Sigmoid colon (tissue), 7 donors: ENCODE measurements around the gene PVRIG. TPM values are rescaled to one million over a fixed set of nuclear protein-coding genes. Genes with fewer than 3 reads are reported as not detected.
"Not testable (repeated sequence)": the region's sequence is repeated elsewhere in the genome, so short reads cannot be mapped to it uniquely, and the experiment has no call there.

Source experiments
- DNase-seq: peaks from one replicate; pipeline ENCODE4 v3.0.0-alpha.2; 2019
- H3K27ac ChIP-seq, 4 donors: fragments of 200-600 bp; sonication (generic); one replicate each; pipeline ENCODE4 v1.5.1; 2016 to 2019; ENCODE audit warnings: mild to moderate bottlenecking in 1 of 4
- H3K27me3 ChIP-seq, 3 donors: fragments of 200-600 bp; sonication (generic); one replicate each; pipeline ENCODE4 v1.5.1; 2019; ENCODE audit warnings: mild to moderate bottlenecking in 1 of 3
- H3K36me3 ChIP-seq, 4 donors: fragments of 200-600 bp; sonication (generic); one replicate each; pipeline ENCODE4 v1.5.1; 2016 to 2019
- H3K4me1 ChIP-seq, 4 donors: fragments of 200-600 bp; sonication (generic); one replicate each; pipeline ENCODE4 v1.5.1; 2017 to 2019
- H3K4me3 ChIP-seq, 4 donors: fragments of 200-600 bp; sonication (generic); one replicate each; pipeline ENCODE4 v1.5.1; 2017 to 2019; ENCODE audit warnings: mild to moderate bottlenecking in 2 of 4, moderate library complexity in 1 of 4
- H3K9me3 ChIP-seq, 4 donors: fragments of 200-600 bp in 3 of 4; sonication (generic) in 3 of 4; one replicate each; pipeline versions ENCODE4 v1.5.1 to v1.6.1; 2013 to 2019
- CTCF ChIP-seq, 4 experiments: fragments of 450-650 bp in 3 of 4; fragments of 200-600 bp in 1 of 4; IDR thresholded peaks; one replicate each; pipeline ENCODE4 v1.5.1; 2016 to 2019; ENCODE audit warnings: antibody characterized with exemption in 4 of 4, mild to moderate bottlenecking in 3 of 4, moderate library complexity in 2 of 4
- EP300 ChIP-seq, 4 donors: sonication (generic); formaldehyde crosslinking; IDR thresholded peaks; one replicate each; pipeline ENCODE4 v1.6.1; 2017; ENCODE audit warnings: antibody characterized with exemption in 4 of 4
- POLR2A ChIP-seq, 2 donors: fragments of 450-650 bp; IDR thresholded peaks; one replicate each; pipeline ENCODE4 v1.6.1; 2016; ENCODE audit warnings: antibody characterized with exemption in 2 of 2, mild to moderate bottlenecking in 2 of 2, moderate library complexity in 2 of 2
- POLR2AphosphoS5 ChIP-seq, 4 donors: sonication (generic); formaldehyde crosslinking; IDR thresholded peaks; one replicate each; pipeline ENCODE4 v1.6.1; 2017; ENCODE audit warnings: antibody characterized with exemption in 4 of 4
- WGBS, 2 donors: extraction: QIAGEN DNeasy Blood & Tissue Kit; methylation state at CpG; one replicate each; pipeline ENCODE4 v1.1.7; 2013; 5-methylcytosine and 5-hydroxymethylcytosine counted together
- intact Hi-C: fragments of 100-400 bp; cut with DNase I; formaldehyde crosslinking; loops from one replicate; pipeline ENCODE4 v1.15.1; 2023
- polyA plus RNA-seq, 3 donors: library from polyadenylated mRNA; stranded (reverse); fragments of 200-250 nt; gene quantifications; one replicate each; pipeline ENCODE4 v1.2.3, GENCODE V29; 2013
- total RNA-seq, 4 donors: library from RNA; depleted of rRNA; stranded (reverse); fragments of >200 nt; gene quantifications; one replicate each; pipeline ENCODE4 v1.1.0, GENCODE V29; 2016
- donor health status: healthy with polysubstance abuse.
- donor health status: Bipolar disorder and iron deficiency.
- donor health status: healthy.

The PVRIG gene
- total and polyA plus RNA-seq, 7 donors: 0.16 to 12.0 (median 0.60) TPM; not detected in 2

DNA sequence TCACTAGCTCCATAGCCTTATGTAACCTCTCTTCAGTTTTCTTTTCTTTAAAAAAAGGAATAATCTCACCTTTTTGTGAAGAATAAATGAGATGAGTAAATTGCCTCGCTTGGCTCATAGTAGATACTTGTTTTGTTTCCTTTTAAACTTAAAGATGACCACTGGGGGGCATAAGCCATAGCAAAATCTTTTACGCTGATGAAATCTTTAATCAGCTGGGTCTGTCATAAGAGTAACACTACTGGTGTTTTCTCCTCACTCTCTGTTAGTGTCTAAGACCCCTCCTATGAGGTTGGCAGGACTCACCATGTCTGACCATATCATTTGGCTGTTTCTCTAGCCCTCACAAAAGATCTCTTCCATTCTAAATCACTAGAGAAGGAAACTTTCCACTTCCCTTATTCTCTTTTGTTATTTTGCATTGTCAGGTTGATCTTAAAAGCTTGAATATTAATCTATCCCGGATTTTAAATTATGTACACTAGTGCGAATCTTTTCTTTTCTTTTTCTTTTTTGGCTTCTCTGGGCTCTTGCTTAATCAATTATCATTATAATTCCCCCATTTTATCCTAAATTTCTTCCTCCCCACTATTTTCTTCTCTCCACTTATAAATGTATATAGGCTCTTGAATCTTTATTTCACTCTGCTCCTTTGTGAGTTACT, 29.6 kb upstream of the PVRIG start:
- WGBS, 2 donors: 54 to 59% methylated on average over 4 of the region's 4 CpGs
- H3K27me3 ChIP-seq: no peaks in the 10 kb centered on the region
- intact Hi-C loops: no loop called here

DNA sequence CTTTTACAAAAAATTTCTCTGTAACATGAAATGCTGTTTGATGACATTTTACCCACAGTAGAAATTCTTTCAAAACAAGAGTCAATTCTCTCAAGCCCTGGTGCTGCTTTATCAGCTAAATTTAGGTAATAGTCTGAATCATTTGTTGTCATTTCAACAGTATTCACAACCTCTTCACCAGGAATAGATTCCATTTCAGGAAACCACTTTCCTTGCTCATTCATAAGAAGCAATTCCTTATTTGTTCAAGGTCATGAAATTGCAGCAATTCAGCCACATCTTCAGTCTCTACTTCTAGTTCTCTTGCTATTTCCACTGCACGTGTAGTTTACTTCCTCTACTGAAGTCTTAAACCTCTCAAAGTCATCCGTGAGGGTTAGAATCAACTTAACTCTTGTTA, 28.0 kb upstream of the PVRIG start:
- intact Hi-C loops: no loop called here
- WGBS, 2 donors: 12 to 19% methylated on average over 2 of the region's 2 CpGs
- TF ChIP-seq POLR2AphosphoS5 (IDR thresholded peaks at IDR 0.05): no peak
- no peak for TF ChIP-seq EP300 (IDR thresholded peaks at IDR 0.05)
- TF ChIP-seq POLR2A (IDR thresholded peaks at IDR 0.05): no peak
- no peak for TF ChIP-seq CTCF (IDR thresholded peaks at IDR 0.05)

More for the DNA sequence above, 29.6 kb upstream of the PVRIG start:
- no peaks in the 10 kb centered on the region for H3K4me1 ChIP-seq
- no peaks in the 10 kb centered on the region for H3K9me3 ChIP-seq
- no peak overlapping the region for H3K27ac ChIP-seq
- no peak for DNase-seq
- H3K4me3 ChIP-seq: no peak overlapping the region
- H3K36me3 ChIP-seq: no peaks in the 10 kb centered on the region
- no peak for TF ChIP-seq EP300 (IDR thresholded peaks at IDR 0.05)
- no peak for TF ChIP-seq POLR2AphosphoS5 (IDR thresholded peaks at IDR 0.05)
- TF ChIP-seq POLR2A (IDR thresholded peaks at IDR 0.05): no peak
- no peak for TF ChIP-seq CTCF (IDR thresholded peaks at IDR 0.05)

DNA sequence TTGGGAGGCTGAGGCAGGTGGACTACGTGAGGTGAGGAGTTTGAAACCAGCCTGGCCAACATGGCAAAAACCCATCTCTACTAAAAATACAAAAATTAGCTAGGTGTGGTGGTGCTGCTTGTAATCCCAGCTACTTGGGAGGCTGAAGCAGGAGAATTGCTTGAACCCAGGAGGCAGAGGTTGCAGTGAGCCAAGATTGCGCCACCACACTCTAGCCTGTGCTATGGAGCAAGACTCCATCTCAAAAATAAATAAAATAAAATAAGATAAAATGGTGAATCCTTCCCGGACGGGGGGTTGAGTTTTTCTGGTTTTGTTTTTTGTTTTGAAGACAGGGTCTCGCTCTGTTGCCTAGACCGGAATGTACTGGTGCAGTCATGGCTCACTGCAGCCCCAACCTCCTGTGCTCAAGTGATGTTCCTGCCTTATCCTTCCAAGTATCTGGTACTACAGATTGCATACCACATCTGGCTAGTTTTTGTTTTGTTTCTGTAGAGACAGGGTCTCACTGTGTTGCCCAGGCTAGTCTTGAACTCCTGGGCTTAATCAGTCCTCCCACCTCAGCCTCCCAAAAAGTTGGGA, 27.4 kb upstream of the PVRIG start:
- H3K36me3 ChIP-seq, H3K4me3 ChIP-seq, H3K27ac ChIP-seq, H3K4me1 ChIP-seq, intact Hi-C loops, DNase-seq, H3K27me3 ChIP-seq, H3K9me3 ChIP-seq: not testable (repeated sequence)
- WGBS, 2 donors: 81 to 92% methylated on average over 6 of the region's 6 CpGs

More for the DNA sequence above, 28.0 kb upstream of the PVRIG start:
- Histone ChIP-seq H3K36me3 (no peaks in the 10 kb centered on the region), H3K4me3 (no peak overlapping the region), H3K27me3 (no peaks in the 10 kb centered on the region), H3K27ac (no peak overlapping the region), H3K9me3 (no peaks in the 10 kb centered on the region), H3K4me1 (no peaks in the 10 kb centered on the region)
- no peak for DNase-seq

GRCh38 chr7:100192969-100193368, 26.8 kb upstream of the PVRIG start:
- H3K27me3 ChIP-seq: no peaks in the 10 kb centered on the region
- H3K27ac ChIP-seq: no peak overlapping the region
- 65 to 96% methylated on average over 3 of the region's 3 CpGs for WGBS, 2 donors
- no peaks in the 10 kb centered on the region for H3K4me1 ChIP-seq
- H3K4me3 ChIP-seq: no peak overlapping the region
- H3K9me3 ChIP-seq: no peaks in the 10 kb centered on the region
- no peak for TF ChIP-seq POLR2A (IDR thresholded peaks at IDR 0.05)
- intact Hi-C loops: no loop called here
- no peaks in the 10 kb centered on the region for H3K36me3 ChIP-seq
- DNase-seq: no peak

GRCh38 chr7:100195222-100195621, 24.5 kb upstream of the PVRIG start:
- Histone ChIP-seq H3K36me3 (no peaks in the 10 kb centered on the region), H3K27me3 (no peaks in the 10 kb centered on the region), H3K4me3 (no peak overlapping the region), H3K9me3 (no peaks in the 10 kb centered on the region), H3K4me1 (no peaks in the 10 kb centered on the region), H3K27ac (no peak overlapping the region)
- intact Hi-C loops: no loop called here
- no peak for TF ChIP-seq EP300 (IDR thresholded peaks at IDR 0.05)
- no peak for TF ChIP-seq POLR2AphosphoS5 (IDR thresholded peaks at IDR 0.05)
- no peak for TF ChIP-seq POLR2A (IDR thresholded peaks at IDR 0.05)
- DNase-seq: no peak
- WGBS, 2 donors: 79 to 82% methylated on average over 2 of the region's 2 CpGs

- WGBS, 2 donors: 87 to 94% methylated on average over 6 of the region's 6 CpGs
- not testable (repeated sequence) for DNase-seq
Measured at GRCh38 chr7:100195901-100196322, 23.8 kb upstream of the PVRIG start.

GRCh38 chr7:100198266-100198665, 21.5 kb upstream of the PVRIG start:
- 94 to 95% methylated on average over 10 of the region's 10 CpGs for WGBS, 2 donors
- H3K27ac ChIP-seq: no peak overlapping the region
- intact Hi-C loops: no loop called here
- H3K9me3 ChIP-seq: no peaks in the 10 kb centered on the region
- no peak for TF ChIP-seq EP300 (IDR thresholded peaks at IDR 0.05)
- no peak for TF ChIP-seq POLR2A (IDR thresholded peaks at IDR 0.05)
- no peak for TF ChIP-seq POLR2AphosphoS5 (IDR thresholded peaks at IDR 0.05)
- TF ChIP-seq CTCF (IDR thresholded peaks at IDR 0.05): no peak
- no peaks in the 10 kb centered on the region for H3K36me3 ChIP-seq
- no peaks in the 10 kb centered on the region for H3K27me3 ChIP-seq
- no peak overlapping the region for H3K4me3 ChIP-seq
- no peak for DNase-seq
- H3K4me1 ChIP-seq: no peaks in the 10 kb centered on the region

More at GRCh38 chr7:100195901-100196322, 23.8 kb upstream of the PVRIG start:
- H3K9me3 ChIP-seq, H3K36me3 ChIP-seq, H3K27ac ChIP-seq, H3K27me3 ChIP-seq, intact Hi-C loops, H3K4me3 ChIP-seq, H3K4me1 ChIP-seq: not testable (repeated sequence)
